ENCODE measurements around the gene FIGNL2. TPM values are rescaled to one million over a fixed set of nuclear protein-coding genes. Genes with fewer than 3 reads are reported as not detected.

Gene FIGNL2
- total RNA-seq, 4 donors from 2014 or later, result 0.16 to 0.40 (median 0.32) TPM

DNA sequence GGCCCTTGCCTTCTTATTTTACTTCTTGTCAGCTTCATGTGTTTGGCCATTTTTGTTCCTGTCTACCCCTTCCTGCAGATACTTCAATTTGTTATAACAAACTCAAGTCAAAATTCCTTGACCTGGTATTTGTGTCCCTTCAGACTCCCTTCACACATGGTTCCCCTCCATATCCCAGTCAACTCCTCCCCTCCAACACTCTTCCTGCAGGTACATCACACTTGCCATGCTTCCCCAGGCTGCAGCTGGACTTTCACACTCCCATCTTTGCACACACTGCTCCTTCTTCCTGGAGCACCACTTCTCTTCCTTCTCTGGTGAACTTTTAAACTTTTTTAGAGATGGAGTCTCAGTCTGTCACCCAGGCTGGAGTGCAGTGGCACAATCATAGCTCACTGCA lies 18.9 kb upstream of the FIGNL2 start:
- DNase-seq (ENCODE audit: low spot score in 2 of 2), result peak in 1 of 2 donors; percentile 20
- Histone ChIP-seq H3K27ac (no peak overlapping the region), H3K27me3 (peaks cover 29% of the 10 kb centered on the region), H3K9me3 (no peaks in the 10 kb centered on the region), H3K4me3 (no peak overlapping the region), H3K36me3 (no peaks in the 10 kb centered on the region), H3K4me1 (peaks cover 27% of the 10 kb centered on the region)
- TF ChIP-seq POLR2AphosphoS5 (IDR thresholded peaks at IDR 0.05), result no peak
- TF ChIP-seq EP300 (IDR thresholded peaks at IDR 0.05), result no peak
- TF ChIP-seq, protein P1, sequence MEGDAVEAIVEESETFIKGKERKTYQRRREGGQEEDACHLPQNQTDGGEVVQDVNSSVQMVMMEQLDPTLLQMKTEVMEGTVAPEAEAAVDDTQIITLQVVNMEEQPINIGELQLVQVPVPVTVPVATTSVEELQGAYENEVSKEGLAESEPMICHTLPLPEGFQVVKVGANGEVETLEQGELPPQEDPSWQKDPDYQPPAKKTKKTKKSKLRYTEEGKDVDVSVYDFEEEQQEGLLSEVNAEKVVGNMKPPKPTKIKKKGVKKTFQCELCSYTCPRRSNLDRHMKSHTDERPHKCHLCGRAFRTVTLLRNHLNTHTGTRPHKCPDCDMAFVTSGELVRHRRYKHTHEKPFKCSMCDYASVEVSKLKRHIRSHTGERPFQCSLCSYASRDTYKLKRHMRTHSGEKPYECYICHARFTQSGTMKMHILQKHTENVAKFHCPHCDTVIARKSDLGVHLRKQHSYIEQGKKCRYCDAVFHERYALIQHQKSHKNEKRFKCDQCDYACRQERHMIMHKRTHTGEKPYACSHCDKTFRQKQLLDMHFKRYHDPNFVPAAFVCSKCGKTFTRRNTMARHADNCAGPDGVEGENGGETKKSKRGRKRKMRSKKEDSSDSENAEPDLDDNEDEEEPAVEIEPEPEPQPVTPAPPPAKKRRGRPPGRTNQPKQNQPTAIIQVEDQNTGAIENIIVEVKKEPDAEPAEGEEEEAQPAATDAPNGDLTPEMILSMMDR (IDR thresholded peaks at IDR 0.05), result no peak
- TF ChIP-seq POLR2A (IDR thresholded peaks at IDR 0.05), result no peak

DNA sequence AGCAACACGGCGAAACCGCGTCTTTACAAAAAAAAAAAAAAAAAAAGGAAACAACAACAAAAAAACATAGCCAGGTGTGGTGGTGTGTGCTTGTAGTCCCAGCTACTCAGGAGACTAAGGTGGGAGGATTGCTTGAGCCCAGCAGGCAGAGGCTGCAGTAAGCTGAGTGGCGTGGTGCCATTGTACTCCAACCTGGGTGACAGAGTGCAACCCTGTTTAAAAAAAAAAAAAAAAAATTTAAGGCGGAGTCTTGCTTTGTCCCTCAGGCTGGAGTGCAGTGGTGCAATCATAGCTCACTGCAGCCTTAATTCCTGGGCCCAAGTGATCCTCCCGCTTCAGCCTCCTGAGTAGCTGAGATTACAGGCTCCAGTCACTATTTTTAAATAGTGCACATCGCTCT lies 18.2 kb upstream of the FIGNL2 start:
- Histone ChIP-seq H3K36me3 (no peaks in the 10 kb centered on the region), H3K27me3 (peaks cover 29% of the 10 kb centered on the region), H3K4me3 (no peak overlapping the region), H3K9me3 (no peaks in the 10 kb centered on the region), H3K27ac (no peak overlapping the region), H3K4me1 (peaks cover 27% of the 10 kb centered on the region)
- TF ChIP-seq POLR2A (IDR thresholded peaks at IDR 0.05), result no peak
- TF ChIP-seq, protein P1 (IDR thresholded peaks at IDR 0.05), result no peak
- DNase-seq (ENCODE audit: low spot score in 2 of 2), result no peak
- WGBS, result 92% methylated on average over 8 of the region's 8 CpGs

DNA sequence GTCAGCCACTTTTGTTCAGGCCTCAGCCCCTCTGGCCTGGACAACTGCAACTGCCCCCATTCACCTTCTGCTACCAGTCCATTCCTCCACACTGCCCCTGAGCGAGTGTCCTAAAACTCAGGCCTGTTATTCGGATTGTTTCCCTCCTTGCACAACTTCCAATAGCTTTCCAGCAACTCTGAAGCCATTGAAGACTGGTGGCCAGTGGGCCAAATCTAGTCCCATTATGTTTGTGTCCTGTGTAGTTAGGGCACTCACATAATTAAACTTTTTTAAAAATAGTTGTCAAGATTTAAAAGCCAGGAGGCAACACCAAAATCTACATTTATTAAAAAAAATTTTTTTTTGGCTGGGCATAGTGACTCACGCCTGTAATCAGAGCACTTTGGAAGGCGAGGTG lies 17.8 kb upstream of the FIGNL2 start:
- peaks cover 29% of the 10 kb centered on the region for H3K27me3 ChIP-seq
- TF ChIP-seq, protein P1 (IDR thresholded peaks at IDR 0.05), result no peak
- TF ChIP-seq POLR2AphosphoS5 (IDR thresholded peaks at IDR 0.05) (no peak), EP300 (IDR thresholded peaks at IDR 0.05) (no peak)
- H3K27ac ChIP-seq, result no peak overlapping the region
- H3K4me1 ChIP-seq, result peaks cover 27% of the 10 kb centered on the region
- H3K4me3 ChIP-seq, result no peak overlapping the region
- H3K9me3 ChIP-seq, result no peaks in the 10 kb centered on the region
- no peaks in the 10 kb centered on the region for H3K36me3 ChIP-seq
- no peak for DNase-seq (ENCODE audit: low spot score in 2 of 2)
- WGBS, result 91% methylated on average over 4 of the region's 4 CpGs

DNA sequence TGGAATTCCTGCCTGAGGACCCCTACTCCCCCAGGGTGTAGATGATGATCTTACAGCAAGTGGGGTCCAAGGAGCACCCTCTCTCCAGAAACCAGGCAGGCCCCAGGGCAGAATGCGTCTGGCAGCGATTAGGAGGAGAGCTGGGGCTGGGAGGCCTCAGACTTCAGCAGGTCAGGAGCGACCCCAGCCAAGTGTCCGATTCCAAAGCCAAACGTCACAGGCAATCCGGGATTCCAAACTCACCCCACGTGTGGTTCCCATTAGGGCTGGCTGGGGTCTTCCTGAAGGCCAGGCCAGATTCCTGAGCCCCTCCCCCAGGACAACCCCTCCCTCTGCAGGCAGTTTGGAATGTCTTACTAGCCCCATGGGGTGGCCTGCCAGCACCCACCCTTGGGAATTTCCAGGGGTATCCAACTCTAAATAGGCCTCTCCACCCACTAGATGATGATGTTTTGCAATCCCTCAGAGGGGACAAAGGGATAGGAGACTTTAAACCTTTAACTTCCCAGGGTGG lies 17.3 kb upstream of the FIGNL2 start:
- TF ChIP-seq, protein P1 (IDR thresholded peaks at IDR 0.05), result no peak
- no peak for TF ChIP-seq EP300 (IDR thresholded peaks at IDR 0.05)
- TF ChIP-seq POLR2AphosphoS5 (IDR thresholded peaks at IDR 0.05), result no peak
- no peak for TF ChIP-seq POLR2A (IDR thresholded peaks at IDR 0.05)
- 70% methylated on average over 2 of the region's 7 CpGs for whole genome bisulfite sequencing
- no peaks in the 10 kb centered on the region for H3K36me3 ChIP-seq
- H3K27me3 ChIP-seq, result peaks cover 27% of the 10 kb centered on the region
- peaks cover 27% of the 10 kb centered on the region for H3K4me1 ChIP-seq
- H3K9me3 ChIP-seq, result no peaks in the 10 kb centered on the region
- no peak overlapping the region for H3K27ac ChIP-seq
- DNase-seq (ENCODE audit: low spot score in 2 of 2), result no peak
- no peak overlapping the region for H3K4me3 ChIP-seq

DNA sequence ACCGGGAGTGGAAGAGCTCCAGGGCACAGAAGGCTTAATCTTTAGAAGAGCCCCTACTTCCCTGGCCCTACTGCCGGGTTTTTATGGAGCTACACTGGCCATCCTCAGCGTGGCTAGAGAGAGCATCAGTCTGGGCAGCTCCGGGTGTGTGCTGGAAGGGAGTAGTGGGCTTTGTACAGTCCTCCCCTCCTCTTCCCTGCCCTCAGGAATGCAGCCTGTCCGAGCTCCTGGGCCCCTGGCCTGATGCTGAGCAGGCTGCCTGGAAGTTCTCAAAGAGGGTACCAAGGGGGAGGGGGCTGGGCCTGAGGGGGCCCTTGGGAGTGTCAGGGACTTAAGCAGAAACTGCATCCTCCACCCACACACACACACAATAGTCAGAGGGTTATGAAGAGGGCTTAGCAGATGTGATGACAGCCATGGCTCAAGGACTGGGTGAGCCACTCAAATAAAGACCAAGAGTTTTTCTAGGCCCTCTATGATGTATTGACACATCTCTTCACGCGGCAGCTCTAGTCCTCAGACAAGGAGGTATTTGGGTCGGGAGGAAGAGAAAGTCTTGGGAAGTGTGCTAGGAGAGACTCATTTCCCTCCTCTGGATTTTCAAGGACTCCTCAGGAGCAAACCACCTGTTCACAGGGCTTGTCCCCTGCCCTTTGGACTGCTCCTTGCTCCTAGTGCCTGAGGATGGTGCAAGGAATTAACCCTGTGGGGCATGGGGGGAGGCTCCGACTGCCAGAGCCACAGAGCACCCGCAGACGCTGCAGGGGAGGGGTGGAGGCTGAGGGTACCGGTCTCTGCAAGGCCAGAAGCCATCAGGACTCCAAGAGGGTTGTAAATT lies 16.5 kb upstream of the FIGNL2 start:
- H3K4me1 ChIP-seq, result peaks cover 27% of the 10 kb centered on the region
- H3K4me3 ChIP-seq, result peak overlapping the region; percentile 43
- WGBS, result 56% methylated on average over 8 of the region's 12 CpGs
- no peaks in the 10 kb centered on the region for H3K36me3 ChIP-seq
- no peak overlapping the region for H3K27ac ChIP-seq
- H3K27me3 ChIP-seq, result peaks cover 27% of the 10 kb centered on the region
- no peaks in the 10 kb centered on the region for H3K9me3 ChIP-seq
- no peak for DNase-seq (ENCODE audit: low spot score in 2 of 2)
- TF ChIP-seq, protein P1 (IDR thresholded peaks at IDR 0.05), result no peak
- TF ChIP-seq EP300 (IDR thresholded peaks at IDR 0.05) (no peak), POLR2A (IDR thresholded peaks at IDR 0.05) (no peak), POLR2AphosphoS5 (IDR thresholded peaks at IDR 0.05) (no peak)
